Measurements from ENCODE around the gene CALY. TPM values are rescaled to one million over a fixed set of nuclear protein-coding genes. Genes with fewer than 3 reads are reported as not detected.

The CALY gene
- total RNA-seq, 1 experiment from 2014 or later, result not detected

DNA sequence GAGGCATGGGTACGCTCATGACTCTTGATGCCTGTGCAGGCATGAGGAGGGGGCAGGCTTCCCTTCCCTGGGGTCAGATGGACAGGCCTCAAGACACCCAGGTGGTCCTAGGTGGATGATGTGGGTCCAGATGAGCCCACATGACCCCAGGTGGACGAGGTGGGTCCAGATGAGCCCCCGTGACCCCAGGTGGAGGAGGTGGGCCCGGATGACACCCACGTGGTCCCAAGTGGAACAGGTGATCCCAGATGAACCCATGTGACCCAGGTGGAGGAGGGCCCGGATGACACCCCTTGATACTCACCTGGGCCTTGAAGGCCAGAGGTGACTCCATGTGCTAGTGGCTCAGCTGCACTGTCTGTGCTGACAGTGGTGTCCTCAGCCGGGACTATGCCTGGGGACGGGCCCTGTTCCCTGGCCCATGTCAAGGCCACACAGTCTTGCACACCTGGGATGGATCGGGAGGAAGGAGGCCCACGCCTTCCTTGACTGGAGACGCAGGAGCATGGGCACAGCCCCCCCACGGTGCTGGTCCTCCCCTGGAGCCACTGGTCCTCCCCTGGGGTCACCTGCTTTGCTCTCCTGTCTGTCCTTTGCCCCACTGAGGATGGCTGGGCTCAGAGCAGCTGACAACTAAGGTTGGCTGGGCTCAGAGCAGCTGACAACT lies 13.7 kb upstream of the CALY start:
- no peaks in the 10 kb centered on the region for H3K9me3 ChIP-seq (replicated peaks)
- H3K27me3 ChIP-seq, result no peaks in the 10 kb centered on the region

DNA sequence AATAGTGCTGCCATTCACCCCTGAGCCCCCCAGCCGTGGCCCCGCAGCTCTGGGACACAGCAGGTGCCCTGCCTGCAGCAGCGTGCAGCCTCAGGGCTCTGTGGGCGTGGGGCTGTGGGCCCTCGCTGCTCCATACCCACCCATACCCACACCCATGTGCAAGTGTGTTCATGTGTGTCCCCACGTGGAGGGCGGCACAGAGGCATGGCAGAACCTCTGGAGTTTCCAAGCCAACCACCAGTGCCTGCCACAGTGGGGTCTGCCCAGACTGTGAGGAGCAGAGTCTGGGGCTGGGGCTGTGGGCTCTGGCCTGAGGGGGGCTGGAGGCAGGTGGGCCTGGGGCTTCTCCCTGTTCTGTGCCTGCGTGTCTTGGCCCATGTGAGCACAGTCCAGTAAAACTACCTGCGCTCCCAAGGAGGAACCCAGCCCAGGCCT lies 12.9 kb upstream of the CALY start:
- Histone ChIP-seq H3K36me3 (no peaks in the 10 kb centered on the region), H3K9me3 (replicated peaks) (no peaks in the 10 kb centered on the region), H3K27me3 (no peaks in the 10 kb centered on the region), H3K27ac (no peak overlapping the region), H3K4me1 (no peaks in the 10 kb centered on the region), H3K4me3 (no peak overlapping the region)
- DNase-seq, result no peak

More for the DNA sequence above, 13.7 kb upstream of the CALY start:
- no peak for DNase-seq
- Histone ChIP-seq H3K36me3 (no peaks in the 10 kb centered on the region), H3K27ac (no peak overlapping the region), H3K4me3 (no peak overlapping the region), H3K4me1 (no peaks in the 10 kb centered on the region)

DNA sequence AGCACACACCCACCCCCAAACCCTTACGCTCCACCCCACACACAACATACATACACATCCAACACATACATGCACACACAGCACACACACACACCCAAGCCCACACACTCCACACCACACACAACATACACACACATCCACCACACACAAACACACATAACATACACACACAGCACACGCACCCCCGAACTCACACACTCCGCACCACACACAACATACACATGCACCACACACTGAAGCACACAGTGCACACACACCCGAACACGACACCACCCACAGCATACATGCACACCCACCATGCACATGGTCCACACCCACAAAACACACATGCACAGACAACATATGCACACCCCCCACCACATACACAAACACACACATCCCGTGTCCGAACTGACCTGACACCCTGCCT lies 12.5 kb upstream of the CALY start:
- no peak for DNase-seq
- no peaks in the 10 kb centered on the region for H3K36me3 ChIP-seq
- no peaks in the 10 kb centered on the region for H3K27me3 ChIP-seq
- H3K4me1 ChIP-seq, result no peaks in the 10 kb centered on the region
- H3K27ac ChIP-seq, result no peak overlapping the region
- no peaks in the 10 kb centered on the region for H3K9me3 ChIP-seq (replicated peaks)
- H3K4me3 ChIP-seq, result no peak overlapping the region

DNA sequence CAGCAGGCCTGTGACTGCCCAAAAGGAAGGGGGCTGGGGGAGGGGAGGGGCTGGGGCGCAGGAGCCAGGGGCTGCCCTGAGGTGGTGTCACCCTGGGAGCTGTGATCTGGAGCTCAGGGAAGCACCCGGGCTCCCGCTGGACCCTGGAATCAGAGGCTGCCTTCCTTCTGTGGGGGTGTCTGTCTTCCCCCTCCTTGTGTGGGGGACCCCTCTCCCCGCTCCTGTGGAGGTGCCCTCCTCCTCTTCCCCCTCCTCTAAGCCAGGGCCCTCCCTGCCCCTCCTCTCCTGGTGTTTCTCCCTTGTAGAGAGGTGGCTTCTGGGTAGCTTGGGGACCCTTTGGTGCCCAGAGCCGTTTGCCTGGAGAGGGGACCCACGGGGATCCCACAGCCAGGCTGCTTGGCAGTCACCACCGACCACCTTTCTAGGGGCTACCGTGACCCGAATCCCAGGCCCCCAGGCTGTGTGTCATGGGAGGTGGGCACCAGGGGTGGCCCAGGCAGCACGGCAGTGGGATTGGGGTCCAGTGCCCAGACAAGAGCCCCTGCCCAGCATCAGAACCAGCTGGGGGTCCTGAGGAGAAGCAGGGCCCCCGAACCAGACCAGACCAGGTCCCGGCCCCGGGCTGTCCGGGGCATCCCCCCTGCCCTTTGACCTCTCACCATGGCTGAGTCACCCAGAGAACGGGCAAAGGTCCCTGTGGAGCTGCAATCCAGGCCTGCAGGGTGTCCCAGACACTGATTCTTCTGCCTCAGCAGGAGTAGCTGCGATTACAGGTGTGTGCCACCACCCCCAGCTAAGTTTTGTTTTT lies 11.2 kb upstream of the CALY start:
- H3K36me3 ChIP-seq, result no peaks in the 10 kb centered on the region
- H3K27ac ChIP-seq, result no peak overlapping the region
- H3K27me3 ChIP-seq, result no peaks in the 10 kb centered on the region
- no peaks in the 10 kb centered on the region for H3K4me1 ChIP-seq
- no peak for DNase-seq
- H3K4me3 ChIP-seq, result no peak overlapping the region
- no peaks in the 10 kb centered on the region for H3K9me3 ChIP-seq (replicated peaks)

DNA sequence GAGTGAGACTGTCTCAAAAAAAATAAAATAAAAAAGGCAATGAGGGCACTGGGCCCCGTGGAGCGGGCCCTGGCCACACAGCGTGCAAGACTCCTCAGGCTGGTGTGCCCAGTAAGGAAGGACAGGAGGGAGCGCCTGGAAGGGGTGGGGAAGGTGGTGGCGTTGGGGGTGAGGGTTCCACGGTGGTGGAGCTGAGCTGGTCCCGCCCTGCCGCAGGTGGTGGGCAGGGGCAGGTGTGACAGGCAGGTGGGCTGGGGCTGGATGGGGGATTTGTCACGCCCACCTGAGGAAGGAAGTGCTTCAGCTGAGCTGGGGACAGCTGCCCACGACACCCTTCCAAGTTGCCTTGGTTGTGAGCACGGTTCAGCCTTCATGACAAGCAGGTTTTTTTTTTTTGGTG lies 9.7 kb upstream of the CALY start:
- Histone ChIP-seq H3K9me3 (replicated peaks) (no peaks in the 10 kb centered on the region), H3K4me3 (no peak overlapping the region), H3K27ac (no peak overlapping the region), H3K4me1 (no peaks in the 10 kb centered on the region), H3K27me3 (no peaks in the 10 kb centered on the region), H3K36me3 (no peaks in the 10 kb centered on the region)
- no peak for DNase-seq

DNA sequence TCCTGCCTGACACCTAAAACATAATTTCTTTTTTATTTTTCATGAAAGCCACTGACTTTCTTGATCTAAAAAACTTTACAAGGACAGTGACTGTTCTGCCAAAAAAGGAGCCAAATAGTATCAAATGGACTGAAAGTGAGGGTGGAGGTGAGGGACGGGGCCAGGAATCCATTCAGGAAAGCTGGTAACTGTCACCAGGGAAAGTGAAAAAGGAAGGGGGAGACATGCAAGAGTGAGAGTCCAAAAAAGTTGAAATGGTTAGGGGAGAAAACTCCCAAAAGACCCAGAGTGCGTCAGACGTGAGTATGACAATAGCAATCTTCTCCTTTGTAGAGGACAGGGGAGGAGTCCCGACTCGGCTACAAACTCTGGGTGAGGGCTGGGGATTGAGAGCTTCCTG lies 7.5 kb upstream of the CALY start:
- Histone ChIP-seq H3K4me1 (no peaks in the 10 kb centered on the region), H3K36me3 (no peaks in the 10 kb centered on the region), H3K9me3 (replicated peaks) (no peaks in the 10 kb centered on the region), H3K27me3 (no peaks in the 10 kb centered on the region), H3K27ac (no peak overlapping the region), H3K4me3 (no peak overlapping the region)
- no peak for DNase-seq

DNA sequence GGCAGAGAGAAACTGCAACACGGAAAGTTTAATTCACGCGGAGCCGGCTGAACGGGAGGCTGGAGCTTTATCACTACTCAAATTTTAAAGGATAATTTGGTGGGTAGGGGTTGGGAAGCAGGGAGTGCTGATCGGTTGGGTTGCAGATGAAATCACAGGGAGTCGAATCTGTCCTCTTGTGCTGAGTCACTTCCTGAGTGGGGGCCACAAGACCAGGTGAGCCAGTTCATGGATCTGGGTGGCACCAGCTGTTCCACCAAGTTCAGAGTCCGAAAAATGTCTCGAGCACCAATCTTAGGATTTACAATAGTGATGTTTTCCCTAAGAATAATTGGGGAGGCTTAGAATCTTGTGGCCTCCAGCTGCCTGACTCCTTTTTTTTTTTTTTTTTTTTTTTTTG lies 6.9 kb upstream of the CALY start:
- Histone ChIP-seq H3K36me3 (no peaks in the 10 kb centered on the region), H3K4me1 (no peaks in the 10 kb centered on the region), H3K4me3 (no peak overlapping the region), H3K27ac (no peak overlapping the region), H3K9me3 (replicated peaks) (no peaks in the 10 kb centered on the region), H3K27me3 (no peaks in the 10 kb centered on the region)
- DNase-seq, result no peak

DNA sequence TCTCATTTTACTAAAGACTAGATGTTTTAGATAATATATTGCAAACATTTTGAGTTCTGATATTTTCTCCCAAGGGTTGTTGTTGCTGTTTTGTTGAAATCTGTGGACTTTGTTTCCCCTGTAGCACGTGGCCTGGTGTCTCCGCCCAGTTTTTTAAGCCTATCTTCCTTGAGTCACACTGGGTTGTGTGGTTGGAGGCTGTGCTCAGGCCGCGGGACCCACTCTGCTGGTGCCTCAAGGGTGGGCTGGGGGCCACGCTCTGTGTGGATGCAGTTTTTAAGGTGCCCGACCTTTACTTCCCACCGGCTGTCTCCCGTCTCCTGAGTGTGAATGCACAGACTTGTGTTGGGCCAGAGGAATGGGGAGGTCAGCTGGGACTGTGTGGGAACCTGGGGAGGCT lies 6.2 kb upstream of the CALY start:
- DNase-seq, result no peak
- H3K4me1 ChIP-seq, result no peaks in the 10 kb centered on the region
- H3K36me3 ChIP-seq, result no peaks in the 10 kb centered on the region
- H3K27me3 ChIP-seq, result no peaks in the 10 kb centered on the region
- H3K27ac ChIP-seq, result no peak overlapping the region
- no peaks in the 10 kb centered on the region for H3K9me3 ChIP-seq (replicated peaks)
- H3K4me3 ChIP-seq, result no peak overlapping the region

DNA sequence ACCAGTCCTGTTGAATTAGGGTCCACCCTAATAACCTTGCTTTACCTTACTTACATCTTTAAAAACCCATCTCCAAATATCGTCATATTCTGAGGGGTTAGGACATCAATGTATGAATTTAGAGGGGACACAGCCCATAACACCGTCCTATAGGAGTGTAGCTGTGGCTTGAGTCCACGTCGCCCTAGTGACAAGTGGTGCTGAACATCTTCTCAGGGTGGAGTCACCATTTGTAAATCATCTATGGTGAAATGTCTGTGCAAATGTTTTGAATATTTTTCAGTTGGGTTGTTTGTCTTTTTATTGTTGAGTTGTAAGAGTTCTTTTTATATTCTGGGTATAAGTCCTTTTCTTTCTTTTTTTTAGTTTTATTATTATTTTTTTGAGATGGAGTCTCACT lies 5.3 kb upstream of the CALY start:
- no peaks in the 10 kb centered on the region for H3K4me1 ChIP-seq
- no peak for DNase-seq
- H3K27me3 ChIP-seq, result no peaks in the 10 kb centered on the region
- no peak overlapping the region for H3K4me3 ChIP-seq
- H3K36me3 ChIP-seq, result no peaks in the 10 kb centered on the region
- no peaks in the 10 kb centered on the region for H3K9me3 ChIP-seq (replicated peaks)
- H3K27ac ChIP-seq, result no peak overlapping the region

DNA sequence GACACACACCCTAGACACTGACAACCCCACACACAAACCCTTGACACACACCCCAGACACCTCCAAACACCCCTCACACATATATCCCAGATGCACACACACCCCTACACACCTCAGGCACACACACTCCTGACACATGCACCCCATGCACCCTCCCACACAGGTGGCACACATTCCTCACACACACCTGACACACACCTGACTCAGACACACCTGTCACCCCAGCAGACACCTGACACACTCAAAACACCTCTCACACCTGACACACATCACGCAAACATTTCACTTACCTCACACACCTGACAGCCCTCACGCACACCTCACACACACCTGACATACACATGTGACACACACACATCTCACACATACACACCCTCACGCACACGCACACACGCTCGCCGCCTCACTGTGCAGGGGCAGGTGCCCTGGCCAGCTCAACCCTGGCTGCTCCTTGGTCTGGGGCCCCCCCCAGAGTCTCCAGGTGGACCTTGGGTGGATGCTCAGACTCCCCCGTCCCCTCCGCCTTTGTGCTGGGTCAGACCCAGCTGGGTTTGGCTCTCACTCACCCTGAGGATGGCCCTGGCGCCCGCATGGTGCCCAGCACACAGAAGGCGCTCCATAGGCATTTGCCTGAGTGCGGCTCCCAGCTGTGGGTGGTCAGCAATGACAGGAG lies 3.1 kb upstream of the CALY start:
- no peaks in the 10 kb centered on the region for H3K9me3 ChIP-seq (replicated peaks)
- DNase-seq, result no peak
- no peak overlapping the region for H3K4me3 ChIP-seq
- no peaks in the 10 kb centered on the region for H3K4me1 ChIP-seq
- H3K27ac ChIP-seq, result no peak overlapping the region
- no peaks in the 10 kb centered on the region for H3K36me3 ChIP-seq
- no peaks in the 10 kb centered on the region for H3K27me3 ChIP-seq

DNA sequence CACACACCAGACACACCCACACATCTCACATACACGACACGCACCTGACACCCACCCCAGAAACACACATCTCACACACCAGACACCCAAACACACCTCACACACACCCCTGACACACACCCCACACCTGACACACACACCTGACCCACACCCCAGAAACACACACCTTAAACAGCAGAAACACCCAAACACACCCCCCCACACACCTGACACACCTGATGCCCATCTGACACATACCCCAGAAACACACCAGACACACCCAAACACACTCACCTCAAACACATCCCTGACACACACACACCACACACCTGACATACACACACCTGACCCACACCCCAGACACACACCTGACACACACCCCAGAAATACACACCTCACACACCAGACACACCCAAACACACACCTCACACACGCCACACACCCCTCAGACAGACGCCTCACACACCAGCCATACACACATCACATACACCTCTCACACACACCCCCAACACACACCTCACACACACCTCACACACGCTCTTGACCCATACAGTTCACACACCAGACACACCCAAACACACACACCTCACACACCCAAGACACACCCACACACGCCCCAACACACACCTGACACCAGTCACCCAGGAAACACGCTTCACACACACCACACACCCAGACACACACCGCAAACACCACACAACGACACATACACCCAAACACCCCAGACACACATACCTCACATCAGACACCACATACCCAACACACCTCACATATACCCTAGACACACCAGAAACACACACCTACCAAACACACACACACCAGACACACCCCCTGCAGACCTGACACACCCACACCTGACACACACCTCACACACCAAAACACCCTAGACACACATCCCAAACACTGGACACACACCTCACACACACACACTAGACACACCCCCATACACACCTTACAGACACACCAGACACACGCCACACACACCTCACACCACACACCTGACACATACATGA lies 1.7 kb upstream of the CALY start:
- no peak for DNase-seq
- no peaks in the 10 kb centered on the region for H3K27me3 ChIP-seq

DNA sequence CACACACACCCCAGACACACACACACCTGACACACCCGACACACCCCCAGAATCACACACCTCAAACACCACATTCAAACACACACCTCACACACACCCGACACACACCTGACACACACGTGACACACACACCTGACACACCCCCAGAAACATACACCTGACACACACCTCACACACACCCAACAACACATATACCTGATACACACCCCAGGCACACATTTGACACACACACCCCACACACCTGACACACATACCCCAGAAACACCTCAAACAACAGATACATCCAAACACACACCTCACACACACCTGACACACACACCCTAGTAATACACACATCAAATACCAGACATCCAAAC lies 652 bp upstream of the CALY start:
- H3K4me1 ChIP-seq, result no peaks in the 10 kb centered on the region
- H3K36me3 ChIP-seq, result no peaks in the 10 kb centered on the region
- DNase-seq, result no peak
- no peaks in the 10 kb centered on the region for H3K27me3 ChIP-seq
- no peak overlapping the region for H3K4me3 ChIP-seq
- H3K9me3 ChIP-seq (replicated peaks), result no peaks in the 10 kb centered on the region
- H3K27ac ChIP-seq, result no peak overlapping the region

More for the DNA sequence above, 1.7 kb upstream of the CALY start:
- H3K4me1 ChIP-seq, result no peaks in the 10 kb centered on the region
- no peak overlapping the region for H3K4me3 ChIP-seq
- H3K36me3 ChIP-seq, result no peaks in the 10 kb centered on the region
- H3K9me3 ChIP-seq (replicated peaks), result no peaks in the 10 kb centered on the region
- H3K27ac ChIP-seq, result no peak overlapping the region

DNA sequence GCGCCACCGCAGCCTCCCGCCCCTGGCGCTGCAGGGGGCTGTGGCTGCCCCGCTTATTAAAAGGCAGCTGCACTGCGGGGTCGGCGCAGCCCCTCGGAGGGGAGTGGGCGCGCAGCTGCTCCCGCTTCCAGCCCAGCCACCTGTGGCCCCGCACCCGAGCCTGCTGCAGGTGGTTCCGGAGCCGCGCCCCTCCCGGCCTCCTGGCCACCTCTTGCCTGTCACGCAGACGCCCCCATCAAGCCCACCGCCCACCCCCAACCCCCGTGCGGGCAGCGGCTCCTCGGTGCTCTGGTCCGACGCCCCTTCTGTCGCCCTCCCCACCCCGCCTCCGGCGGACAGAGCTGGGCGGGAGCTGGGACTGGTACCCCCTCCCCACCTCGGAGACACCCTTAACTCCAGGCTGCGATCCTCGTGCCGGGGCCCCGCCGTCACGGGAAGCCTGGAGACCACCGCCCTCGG lies 549 bp downstream of the CALY start:
- no peaks in the 10 kb centered on the region for H3K4me1 ChIP-seq
- no peak for DNase-seq
- H3K27ac ChIP-seq, result no peak overlapping the region
- no peaks in the 10 kb centered on the region for H3K27me3 ChIP-seq
- no peak overlapping the region for H3K4me3 ChIP-seq
- no peaks in the 10 kb centered on the region for H3K9me3 ChIP-seq (replicated peaks)
- no peaks in the 10 kb centered on the region for H3K36me3 ChIP-seq

DNA sequence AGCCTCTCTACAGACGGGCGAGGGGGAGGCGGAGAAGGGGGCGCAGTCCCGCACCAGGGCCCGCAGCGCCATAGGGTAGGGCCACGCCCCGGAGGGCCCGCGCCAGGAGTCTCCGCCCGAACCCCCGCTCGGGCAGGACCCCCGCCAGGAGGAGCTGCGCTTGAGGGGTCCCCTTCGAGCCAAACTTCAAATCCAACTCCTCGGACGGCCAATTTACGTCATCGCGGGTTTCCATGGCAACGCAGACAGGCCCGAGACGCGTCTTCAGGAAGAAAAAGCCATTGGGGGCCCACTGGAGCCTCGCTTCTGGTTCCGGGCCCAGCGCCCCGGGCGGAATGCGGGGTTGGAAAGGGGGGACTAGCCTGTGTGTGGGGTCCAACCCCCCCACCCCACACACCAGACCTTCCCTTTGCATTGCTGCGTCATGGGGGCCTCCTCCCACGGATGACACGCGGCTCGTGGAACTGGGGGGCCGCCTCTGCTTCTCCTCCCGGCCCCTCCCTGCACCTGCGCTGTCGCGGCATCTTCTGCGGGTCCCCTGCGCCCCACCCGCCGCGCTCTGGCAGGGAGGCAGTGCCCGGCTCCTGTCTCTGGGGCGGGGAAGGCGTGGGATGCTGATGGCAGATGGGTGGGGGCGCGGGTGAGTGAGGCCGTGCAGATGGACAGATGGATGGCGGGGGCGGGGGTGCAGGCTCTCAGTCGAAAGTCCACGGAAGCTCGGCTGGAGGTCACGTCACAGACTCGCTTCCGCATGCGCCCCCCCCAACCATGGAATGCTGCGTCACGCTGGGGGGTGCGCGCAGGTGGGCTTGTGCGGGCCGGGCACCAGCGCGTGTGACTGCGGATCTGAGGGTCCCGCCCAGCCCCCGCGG lies 1.2 kb downstream of the CALY start:
- Histone ChIP-seq H3K4me3 (no peak overlapping the region), H3K9me3 (replicated peaks) (no peaks in the 10 kb centered on the region), H3K27me3 (no peaks in the 10 kb centered on the region), H3K27ac (no peak overlapping the region), H3K4me1 (no peaks in the 10 kb centered on the region), H3K36me3 (no peaks in the 10 kb centered on the region)
- no peak for DNase-seq
